ENCODE measurements around the gene NOXO1.
A peak's percentile ranks its signal among the peaks of the same experiment; 100 is the strongest.

Gene NOXO1

DNA sequence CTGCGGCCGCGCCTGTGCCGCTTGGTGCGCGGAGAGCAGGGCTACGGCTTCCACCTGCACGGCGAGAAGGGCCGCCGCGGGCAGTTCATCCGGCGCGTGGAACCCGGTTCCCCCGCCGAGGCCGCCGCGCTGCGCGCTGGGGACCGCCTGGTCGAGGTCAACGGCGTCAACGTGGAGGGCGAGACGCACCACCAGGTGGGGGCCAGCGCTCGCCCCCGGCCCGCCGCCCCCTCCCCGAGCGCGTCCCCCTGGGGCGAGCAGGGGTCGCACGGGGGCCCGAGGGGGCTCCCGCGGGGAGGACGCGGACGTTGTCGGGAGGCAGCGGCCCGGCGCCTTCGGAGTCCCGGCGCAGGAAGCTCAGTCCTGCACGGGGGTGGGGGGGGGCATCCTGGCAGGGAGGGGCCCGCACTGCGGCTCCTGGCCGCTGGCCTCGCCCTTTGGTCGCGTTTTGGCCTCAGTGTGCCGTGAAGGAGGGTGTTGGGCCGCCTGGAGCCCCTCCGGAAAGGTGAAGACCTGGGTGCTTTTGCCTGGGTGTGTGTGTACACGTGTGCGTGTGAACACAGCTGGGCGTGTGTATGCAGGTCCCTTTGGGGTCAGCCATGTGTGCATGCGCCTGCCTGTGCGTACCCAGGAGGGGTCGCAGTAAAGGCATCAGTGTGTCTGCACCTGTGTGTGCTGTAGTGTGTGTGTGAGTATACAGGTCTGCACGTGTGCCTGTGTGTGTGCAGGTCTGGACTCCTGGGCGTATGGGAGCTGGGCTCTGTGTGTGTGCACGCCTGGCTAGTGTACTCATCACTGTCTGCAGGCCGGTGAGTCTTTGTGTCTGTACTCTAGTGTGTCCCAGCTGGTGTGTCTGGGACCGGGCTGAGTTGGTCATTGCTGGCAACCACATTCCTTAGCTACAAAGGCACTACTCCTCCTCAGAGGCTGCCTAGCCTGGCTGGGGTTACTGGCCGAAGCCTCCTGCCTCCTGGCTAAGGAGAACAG, 46.0 kb upstream of the NOXO1 start:
- H3K4me3 ChIP-seq (ENCODE audit: low read depth, low read length), result peak overlapping the region; percentile 33
- H3K36me3 ChIP-seq, result no peaks in the 10 kb centered on the region
- no peaks in the 10 kb centered on the region for H3K27me3 ChIP-seq
- TF ChIP-seq CTCF (IDR thresholded peaks at IDR 0.05; ENCODE audit: low read depth, low read length), result no peak
- DNase-seq, result no peak
- H3K9me3 ChIP-seq, result no peaks in the 10 kb centered on the region
- H3K4me1 ChIP-seq, result 0 out of 2 replicates have a peak, but pooled peaks cover 4% of the 10 kb centered on the region

DNA sequence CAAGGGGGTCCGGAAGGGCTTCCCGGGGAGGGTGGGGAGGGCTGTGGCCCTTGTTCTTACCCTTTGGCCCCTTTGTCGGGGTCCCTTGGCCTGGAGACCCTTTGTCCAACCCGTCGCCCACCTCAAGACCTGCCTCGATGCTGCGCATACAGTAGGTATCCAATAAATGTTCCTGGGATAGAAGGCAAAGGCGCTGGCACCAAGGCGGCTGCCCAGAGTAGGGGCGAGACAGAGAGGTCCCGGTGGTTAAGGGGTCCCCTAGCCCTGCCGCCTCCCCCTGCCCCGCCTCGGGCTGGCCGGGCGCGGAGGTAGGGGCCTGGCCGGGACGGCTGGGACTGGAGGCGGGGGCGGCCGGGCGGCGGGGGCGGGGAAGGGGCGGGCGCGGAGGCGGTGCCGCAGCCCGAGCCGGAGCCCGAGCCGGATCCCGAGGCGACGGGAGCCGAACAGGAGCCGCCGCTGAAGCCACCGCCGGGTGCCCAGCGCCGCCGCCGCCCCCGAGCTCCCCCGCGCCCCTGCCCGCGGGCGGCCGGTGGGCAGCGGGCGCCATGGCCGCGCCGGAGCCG, 45.3 kb upstream of the NOXO1 start, which contains the start of gene NHERF2:
Gene NHERF2 (plus strand): TSS at position 442 of the 563 bp plus-strand sequence. CDS start 104 bp downstream, at position 546.
- DNase-seq, result no peak
- peak within 1 kb of the TSS; percentile 33 for H3K4me3 ChIP-seq (ENCODE audit: low read depth, low read length)
- H3K27me3 ChIP-seq, result no peaks in the 10 kb centered on the region
- H3K36me3 ChIP-seq, result no peaks in the 10 kb centered on the region
- H3K4me1 ChIP-seq, result 0 out of 2 replicates have a peak, but pooled peaks cover 4% of the 10 kb centered on the region
- TF ChIP-seq CTCF (IDR thresholded peaks at IDR 0.05; ENCODE audit: low read depth, low read length), result no peak
- no peaks in the 10 kb centered on the region for H3K9me3 ChIP-seq

DNA sequence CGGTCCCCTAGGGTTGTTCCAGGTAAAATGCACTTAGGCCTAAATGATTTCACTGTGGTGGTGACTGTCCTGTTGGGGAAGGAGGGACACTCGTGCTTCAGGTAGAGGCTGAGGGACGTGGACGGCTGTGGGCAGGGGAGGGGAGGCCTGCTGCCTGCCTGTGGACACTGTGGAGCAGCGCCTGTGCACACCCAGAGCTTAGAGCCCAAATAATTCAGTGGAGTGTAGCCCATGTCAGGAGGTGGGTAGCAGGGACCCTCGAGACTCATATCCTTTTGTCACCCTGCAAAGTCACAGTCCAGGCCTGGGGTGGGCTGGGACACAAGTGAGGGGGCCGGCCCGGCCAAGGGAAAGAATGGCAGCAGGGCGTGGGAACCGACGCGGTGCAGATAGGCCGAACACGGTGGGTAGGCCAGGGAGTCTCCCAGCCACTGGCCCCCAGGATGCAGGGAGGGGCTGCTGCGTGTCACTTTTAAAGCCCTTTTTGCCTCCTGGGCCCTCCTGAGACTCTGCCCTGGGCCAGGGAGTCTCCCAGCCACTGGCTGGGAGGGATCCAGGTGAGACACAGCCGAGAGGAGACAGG, 44.7 kb upstream of the NOXO1 start:
- H3K4me1 ChIP-seq, result 0 out of 2 replicates have a peak, but pooled peaks cover 4% of the 10 kb centered on the region
- H3K9me3 ChIP-seq, result no peaks in the 10 kb centered on the region
- no peak for DNase-seq
- no peaks in the 10 kb centered on the region for H3K27me3 ChIP-seq
- H3K4me3 ChIP-seq (ENCODE audit: low read depth, low read length), result no peak overlapping the region
- no peak for TF ChIP-seq CTCF (IDR thresholded peaks at IDR 0.05; ENCODE audit: low read depth, low read length)
- no peaks in the 10 kb centered on the region for H3K36me3 ChIP-seq

DNA sequence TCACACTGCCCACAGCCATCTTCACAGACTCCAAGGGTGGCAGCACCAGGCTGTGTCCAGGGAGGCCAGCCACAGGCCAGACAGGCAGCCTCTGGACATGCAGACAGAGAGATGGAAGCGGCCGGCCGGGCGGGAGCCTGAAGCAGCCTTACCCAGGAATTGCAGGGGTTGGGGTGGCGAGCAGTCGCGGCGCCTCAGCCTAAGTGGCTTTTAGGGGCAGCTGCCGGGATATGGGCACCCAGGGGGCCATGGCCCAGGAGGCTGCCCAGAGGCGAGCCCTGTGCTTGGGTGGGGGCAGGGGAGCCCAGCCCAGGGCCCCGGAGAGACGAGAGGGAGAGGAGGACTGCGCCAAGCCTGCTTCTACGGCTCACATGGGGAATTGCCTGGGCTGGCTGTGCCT, 44.0 kb upstream of the NOXO1 start:
- no peak for TF ChIP-seq CTCF (IDR thresholded peaks at IDR 0.05; ENCODE audit: low read depth, low read length)
- H3K27me3 ChIP-seq, result no peaks in the 10 kb centered on the region
- H3K4me1 ChIP-seq, result 0 out of 2 replicates have a peak, but pooled peaks cover 4% of the 10 kb centered on the region
- H3K9me3 ChIP-seq, result no peaks in the 10 kb centered on the region
- no peak for DNase-seq
- no peaks in the 10 kb centered on the region for H3K36me3 ChIP-seq
- H3K4me3 ChIP-seq (ENCODE audit: low read depth, low read length), result no peak overlapping the region

GRCh38 chr16:2024032-2024420, 42.8 kb upstream of the NOXO1 start:
- no peak for TF ChIP-seq CTCF (IDR thresholded peaks at IDR 0.05; ENCODE audit: low read depth, low read length)
- Histone ChIP-seq H3K4me3 (ENCODE audit: low read depth, low read length) (peak overlapping the region; percentile 53), H3K4me1 (0 out of 2 replicates have a peak, but pooled peaks cover 4% of the 10 kb centered on the region), H3K9me3 (no peaks in the 10 kb centered on the region), H3K27me3 (no peaks in the 10 kb centered on the region), H3K36me3 (no peaks in the 10 kb centered on the region)
- DNase-seq, result no peak
